NT2/D1 (cell line): ENCODE results near the gene CCDC7.

Experiments used
- YY1 ChIP-seq: IDR thresholded peaks from 2 replicates; pipeline ENCODE4 v1.6.1; 2011; ENCODE audit not compliant: insufficient read length, insufficient read depth
- ZNF274 ChIP-seq: IDR thresholded peaks from 2 replicates; pipeline ENCODE4 v1.6.1; 2011; ENCODE audit warnings: mild to moderate bottlenecking, low read depth, low read length

GRCh38 chr10:32787690-32788284 lies 341.8 kb downstream of the CCDC7 start:
- TF ChIP-seq YY1 (no peak), ZNF274 (no peak)
